ENCODE measurements around the gene MAP2.

DNA sequence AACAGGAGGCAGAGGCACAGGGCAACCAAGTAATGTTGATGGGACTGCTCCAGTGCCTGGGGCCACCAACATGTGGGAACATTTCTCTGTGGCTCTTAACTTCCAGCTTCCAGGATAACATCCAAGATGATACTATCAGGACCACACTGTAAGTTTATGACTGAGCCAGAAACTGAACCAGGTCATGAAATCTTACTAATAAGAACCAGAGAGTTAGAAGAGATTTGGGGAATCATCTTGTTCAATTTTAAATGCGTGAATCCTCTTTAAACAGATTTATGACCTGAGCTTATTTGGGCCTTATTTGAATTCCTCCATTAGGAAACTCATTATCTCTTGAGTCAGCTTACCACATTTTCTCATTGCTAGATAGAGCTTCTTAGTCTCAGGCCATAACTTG, 45.0 kb downstream of the MAP2 start:
- no peak for TF ChIP-seq POLR2A (IDR thresholded peaks at IDR 0.05; ENCODE audit: low read depth, low read length)
- no peak for TF ChIP-seq PAX5 (IDR thresholded peaks at IDR 0.05; ENCODE audit: insufficient read depth, low read length, severe bottlenecking)
- no peak for TF ChIP-seq SPI1 (IDR thresholded peaks at IDR 0.05; ENCODE audit: low read depth, low read length)
- TF ChIP-seq POLR2AphosphoS5 (IDR thresholded peaks at IDR 0.05; ENCODE audit: low read depth, low read length): no peak

All from GM12891 (cell line).